ENCODE measurements around the gene ERC2. TPM values are rescaled to one million over a fixed set of nuclear protein-coding genes. Genes with fewer than 3 reads are reported as not detected.
A peak's percentile ranks its signal among the peaks of the same experiment; 100 is the strongest.

Gene ERC2
- total and polyA plus RNA-seq, 2 of the 8 experiments (the other 6 are each of a cell fraction or from before 2014, with no cell fraction given), result 16.4 to 22.8 TPM

DNA sequence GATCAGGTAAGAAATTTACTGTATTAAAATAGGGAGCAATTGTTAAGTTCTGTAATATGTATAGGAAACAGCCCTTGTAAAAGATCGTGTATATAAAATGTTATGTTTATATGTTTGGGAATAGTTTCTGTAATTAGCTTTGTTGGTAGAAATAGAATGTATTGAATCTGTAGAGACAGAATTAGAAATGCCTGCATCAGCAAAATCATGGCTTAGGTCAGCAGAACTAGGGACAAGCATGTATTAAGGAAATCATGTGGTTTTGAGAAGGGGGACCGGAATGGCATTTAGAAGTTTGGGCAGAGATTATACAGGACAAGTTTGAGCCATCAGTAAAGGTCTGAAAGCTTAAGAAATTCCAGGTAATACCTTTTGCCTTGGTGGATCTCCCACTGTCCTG lies 177.9 kb downstream of the ERC2 start:
- DNase-seq (ENCODE audit: low read depth in 1 of 2, low spot score in 2 of 2) (no peak), FAIRE-seq (no peak)
- no peaks in the 10 kb centered on the region for H3K23me2 ChIP-seq (ENCODE audit: low read depth, low read length)

More for the DNA sequence above, 177.9 kb downstream of the ERC2 start:
- Histone ChIP-seq H3K4me3 (ENCODE audit: extremely low read depth in 1 of 4, insufficient read depth in 2 of 4, low read depth in 3 of 4, low read length in 4 of 4) (no peak overlapping the region), H4K91ac (replicated peaks; ENCODE audit: insufficient read length, low read length) (no peak overlapping the region), H4K8ac (ENCODE audit: extremely low read depth, insufficient read depth, low read length) (no peak overlapping the region), H3K9ac (replicated peaks in 1 of 4; ENCODE audit: extremely low read depth in 1 of 4, low read depth in 3 of 4, low read length in 3 of 4) (no peak overlapping the region), H3K9me3 (ENCODE audit: insufficient read depth in 2 of 2, low read depth in 1 of 2, low read length in 1 of 2) (no peaks in the 10 kb centered on the region; a peak in 1 of 4 replicates), H4K20me1 (replicated peaks in 1 of 2; ENCODE audit: control insufficient read depth in 1 of 2, insufficient read depth in 2 of 2, low read length in 2 of 2) (no peaks in the 10 kb centered on the region), H3K18ac (ENCODE audit: extremely low read depth, low read length) (no peak overlapping the region), H3K27me3 (replicated peaks in 1 of 4; ENCODE audit: control insufficient read depth in 3 of 4, extremely low read depth in 1 of 4, insufficient read depth in 3 of 4, low read length in 3 of 4) (no peaks in the 10 kb centered on the region), H2BK12ac (ENCODE audit: low read depth, low read length) (no peak overlapping the region), H2AK5ac (ENCODE audit: low read depth, low read length) (no peak overlapping the region), H3K36me3 (ENCODE audit: control insufficient read depth in 2 of 4, insufficient read depth in 4 of 4, low read length in 3 of 4) (peaks cover 0 to under 1% (median 0%) of the 10 kb centered on the region in 4 experiments; a peak in 2 of 8 replicates), H3K79me1 (ENCODE audit: low read depth, low read length) (no peaks in the 10 kb centered on the region), H3K23ac (ENCODE audit: insufficient read length) (no peak overlapping the region), H3K27ac (ENCODE audit: low read depth, low read length) (no peak overlapping the region), H3K56ac (replicated peaks; ENCODE audit: insufficient read length, low read depth, low read length) (no peak overlapping the region), H3K4me1 (replicated peaks in 1 of 4; ENCODE audit: control insufficient read depth in 3 of 4, insufficient read depth in 4 of 4, low read length in 3 of 4) (peaks cover 5 to 18% (median 14%) of the 10 kb centered on the region in 4 experiments), H3K14ac (ENCODE audit: insufficient read length) (no peak overlapping the region), H3K79me2 (ENCODE audit: control insufficient read depth in 1 of 2, insufficient read depth in 2 of 2, low read length in 2 of 2) (no peaks in the 10 kb centered on the region), H2BK20ac (ENCODE audit: low read length) (no peak overlapping the region), H2BK15ac (ENCODE audit: low read length) (no peak overlapping the region), H2BK120ac (replicated peaks; ENCODE audit: low read depth, low read length) (no peak overlapping the region), H3K4ac (replicated peaks; ENCODE audit: insufficient read length, low read depth, low read length) (no peak overlapping the region), H3K4me2 (ENCODE audit: insufficient read depth in 1 of 2, low read depth in 2 of 2, low read length in 2 of 2) (no peak overlapping the region), H4K5ac (ENCODE audit: insufficient read length, low read depth, low read length) (no peak overlapping the region), H2AFZ (ENCODE audit: low read length) (no peak overlapping the region), H2BK5ac (ENCODE audit: low read depth, low read length) (no peak overlapping the region)
- ChIA-PET POLR2A (ENCODE audit: partially characterized antibody) (no interaction called here), CTCF (ENCODE audit: partially characterized antibody) (interaction anchor here (0.6 to 4.5 kb wide), 4 partner anchors 13 to 437 kb away, joined by 3 to 42 read pairs (median 4); no protein-coding TSS in a partner anchor)
- WGBS, 2 experiments (ENCODE audit: extremely low coverage in 1 of 2, insufficient coverage in 1 of 2, insufficient read length in 1 of 2, insufficient replicate concordance in 2 of 2, low coverage in 1 of 2, low lambda C conversion rate in 2 of 2, missing lambda C conversion rate in 1 of 2), result 89 to 100% methylated on average over 1 to 2 of the region's 2 CpGs
- no peak for TF ChIP-seq HDAC2 (IDR thresholded peaks at IDR 0.05; ENCODE audit: borderline replicate concordance in 1 of 2, low read depth in 2 of 2, low read length in 2 of 2)
- TF ChIP-seq EZH2 (IDR thresholded peaks at IDR 0.05; ENCODE audit: low read depth, low read length, severe bottlenecking), result no peak
- TF ChIP-seq TBP (IDR thresholded peaks at IDR 0.05; ENCODE audit: low read depth, low read length), result no peak
- TF ChIP-seq MAFK (IDR thresholded peaks at IDR 0.05; ENCODE audit: low read depth, low read length), result peak; percentile 68
- no peak for TF ChIP-seq SIX5 (IDR thresholded peaks at IDR 0.05; ENCODE audit: low read depth, low read length)
- no peak for TF ChIP-seq FOSL1 (IDR thresholded peaks at IDR 0.05; ENCODE audit: insufficient read depth, low read depth, low read length)
- TF ChIP-seq SP2 (IDR thresholded peaks at IDR 0.05; ENCODE audit: low read length), result no peak

All from H1 (cell line).